Measurements from ENCODE around the gene TAS1R3.

TAS1R3 gene

DNA sequence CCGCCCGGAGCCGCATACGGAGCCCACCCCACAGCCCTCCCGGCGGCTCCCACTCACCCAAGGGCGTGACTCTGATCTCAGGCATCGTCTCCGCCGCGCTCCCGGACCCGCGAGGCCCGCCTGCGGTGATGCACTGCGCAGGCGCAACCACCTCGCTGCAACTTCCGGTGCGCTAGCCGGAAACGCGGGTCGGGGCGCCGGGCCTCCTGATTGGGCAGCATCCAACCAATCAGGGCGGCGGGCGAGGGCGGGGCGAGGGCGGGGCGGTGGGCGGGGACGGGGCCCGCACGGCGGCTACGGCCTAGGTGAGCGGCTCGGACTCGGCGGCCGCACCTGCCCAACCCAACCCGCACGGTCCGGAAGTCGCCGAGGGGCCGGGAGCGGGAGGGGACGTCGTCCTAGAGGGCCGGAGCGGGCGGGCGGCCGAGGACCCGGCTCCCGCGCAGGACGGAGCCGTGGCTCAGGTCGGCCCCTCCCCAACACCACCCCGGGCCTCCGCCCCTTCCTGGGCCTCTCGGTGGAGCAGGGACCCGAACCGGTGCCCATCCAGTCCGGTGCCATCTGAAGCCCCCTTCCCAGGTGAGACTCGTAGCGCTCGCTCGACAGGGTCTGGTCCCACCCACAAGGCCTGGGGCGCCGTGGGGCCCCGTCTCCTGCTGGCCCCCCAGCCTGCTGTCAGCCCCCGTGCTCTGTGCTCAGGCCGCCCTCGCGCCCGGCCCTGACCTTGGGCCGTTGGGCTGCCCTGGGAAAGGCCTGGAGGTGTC is 6.4 kb upstream of the TAS1R3 start, which contains the start of the genes CPTP and INTS11:
CPTP (plus strand) TSS at position 279 of the 764 bp plus-strand sequence. CDS start 2,109 bp downstream, outside the sequence.
INTS11 (minus strand) TSS at position 137 of the 764 bp plus-strand sequence; CDS start at position 85, 52 bp downstream.
- peak; percentile 48 to 70 for DNase-seq

DNA sequence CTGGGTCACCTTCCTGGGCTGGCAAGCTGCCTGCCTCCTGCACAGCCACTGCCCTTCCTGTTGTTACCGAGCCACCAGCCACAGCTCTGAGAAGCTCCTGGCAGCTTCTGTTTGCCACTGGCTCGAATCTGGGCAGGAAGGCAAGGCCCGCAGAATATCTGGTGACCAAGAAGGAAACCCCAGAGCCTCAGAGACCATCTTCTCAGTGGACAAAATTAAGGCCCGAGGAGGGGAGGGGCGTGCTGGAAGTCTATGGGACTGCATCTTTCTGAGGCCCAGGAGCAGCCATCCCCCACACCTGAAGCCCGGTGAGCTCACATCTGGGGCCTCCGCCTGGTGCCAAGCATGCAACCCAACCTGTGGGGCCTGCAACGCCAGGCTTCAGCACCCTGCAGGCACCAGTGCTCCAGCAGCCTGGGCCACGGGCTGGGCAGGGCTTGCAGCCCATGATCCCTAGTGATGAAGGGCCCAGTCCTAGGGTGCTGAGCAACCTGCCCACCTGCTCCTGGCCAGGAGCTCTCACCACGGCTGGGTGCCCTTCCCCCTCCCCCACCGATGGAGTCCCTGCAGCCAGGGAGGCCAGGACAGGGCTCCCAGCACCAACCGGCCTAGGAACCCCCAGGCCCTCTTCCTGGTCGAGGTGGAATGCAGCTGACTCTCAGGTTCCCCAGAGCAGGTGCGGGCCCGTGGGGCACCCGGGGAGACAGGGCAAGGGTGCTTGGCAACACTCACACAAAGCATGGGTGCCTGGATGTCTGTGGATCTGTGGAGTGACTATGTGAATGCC is 5.6 kb upstream of the TAS1R3 start:
- DNase-seq, result no peak

DNA sequence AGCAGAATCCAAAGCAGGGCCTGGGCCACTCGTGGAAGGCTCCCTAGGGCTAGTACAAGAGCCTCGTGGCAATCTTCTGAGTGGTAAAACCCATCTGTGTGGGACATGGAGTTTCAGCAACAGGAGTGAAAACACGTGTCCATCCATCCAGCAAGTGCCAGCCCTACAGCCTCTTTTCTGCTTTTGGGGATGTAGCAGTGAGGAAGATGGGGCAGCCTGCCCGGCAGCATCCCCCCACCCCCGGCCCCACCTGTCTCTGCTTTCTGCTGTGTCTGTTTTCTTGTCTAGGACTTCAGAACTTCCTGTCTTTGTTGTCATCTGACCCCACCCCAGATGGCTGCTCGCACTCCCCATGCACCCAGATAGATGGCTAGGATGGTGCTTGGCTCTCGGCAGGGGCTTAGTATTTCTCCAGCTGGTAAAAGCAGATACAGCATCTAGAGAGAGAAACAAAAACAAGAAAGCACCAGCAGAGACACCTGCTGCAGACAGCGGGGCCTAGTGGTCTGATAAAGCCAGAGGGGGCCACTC is 4.9 kb upstream of the TAS1R3 start:
- DNase-seq, result no peak

DNA sequence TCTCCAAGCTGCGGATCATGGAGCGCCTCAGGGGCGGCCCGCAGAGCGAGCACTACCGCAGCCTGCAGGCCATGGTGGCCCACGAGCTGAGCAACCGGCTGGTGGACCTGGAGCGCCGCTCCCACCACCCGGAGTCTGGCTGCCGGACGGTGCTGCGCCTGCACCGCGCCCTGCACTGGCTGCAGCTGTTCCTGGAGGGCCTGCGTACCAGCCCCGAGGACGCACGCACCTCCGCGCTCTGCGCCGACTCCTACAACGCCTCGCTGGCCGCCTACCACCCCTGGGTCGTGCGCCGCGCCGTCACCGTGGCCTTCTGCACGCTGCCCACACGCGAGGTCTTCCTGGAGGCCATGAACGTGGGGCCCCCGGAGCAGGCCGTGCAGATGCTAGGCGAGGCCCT is 3.8 kb upstream of the TAS1R3 start:
- no peak for DNase-seq

DNA sequence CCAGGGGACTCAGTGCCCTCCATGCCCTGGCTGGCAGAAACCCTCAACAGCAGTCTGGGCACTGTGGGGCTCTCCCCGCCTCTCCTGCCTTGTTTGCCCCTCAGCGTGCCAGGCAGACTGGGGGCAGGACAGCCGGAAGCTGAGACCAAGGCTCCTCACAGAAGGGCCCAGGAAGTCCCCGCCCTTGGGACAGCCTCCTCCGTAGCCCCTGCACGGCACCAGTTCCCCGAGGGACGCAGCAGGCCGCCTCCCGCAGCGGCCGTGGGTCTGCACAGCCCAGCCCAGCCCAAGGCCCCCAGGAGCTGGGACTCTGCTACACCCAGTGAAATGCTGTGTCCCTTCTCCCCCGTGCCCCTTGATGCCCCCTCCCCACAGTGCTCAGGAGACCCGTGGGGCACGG is 2.8 kb upstream of the TAS1R3 start:
- no peak for DNase-seq

DNA sequence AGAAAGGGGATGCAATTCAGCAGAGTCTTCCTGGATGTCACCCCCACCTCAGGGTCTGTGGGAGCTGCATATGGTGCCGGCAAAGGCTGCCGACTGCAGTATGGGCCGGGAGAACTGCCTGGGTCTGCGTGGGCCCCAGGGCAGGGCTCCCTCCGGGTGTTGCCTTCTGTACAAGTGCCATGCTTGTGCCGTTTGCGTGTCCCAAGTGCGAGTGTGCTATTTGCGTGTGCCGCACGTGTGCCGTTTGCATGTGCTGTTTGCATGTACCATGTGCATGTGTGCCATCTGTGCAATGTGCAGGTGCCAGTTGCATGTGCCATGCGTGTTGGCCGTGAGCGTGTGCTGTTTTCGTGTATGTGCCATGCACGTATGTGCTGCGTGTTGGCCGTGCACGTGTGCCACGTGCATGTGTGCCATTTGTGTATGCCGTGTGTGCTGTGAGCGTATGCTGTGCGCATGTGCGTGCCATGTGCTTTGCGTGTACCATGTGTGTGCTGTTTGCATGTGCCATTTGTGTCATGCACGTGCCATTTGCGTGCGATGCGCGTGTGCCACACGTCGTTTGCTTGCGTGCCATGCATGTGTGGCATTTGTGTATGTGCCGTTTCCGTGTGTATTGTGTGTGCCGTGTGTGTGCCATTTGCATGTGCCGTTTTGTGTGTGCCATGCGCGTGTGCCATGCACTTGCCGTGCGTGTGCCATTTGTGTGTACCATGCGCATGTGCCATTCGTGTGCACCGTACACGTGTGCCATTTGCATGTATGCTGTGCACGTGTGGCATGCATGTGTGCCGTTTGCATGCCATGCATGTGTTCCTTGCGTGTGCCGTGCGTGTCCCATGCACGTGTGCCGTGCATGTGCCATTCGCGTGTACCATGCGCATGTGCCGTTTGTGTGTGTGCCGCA is 1.5 kb upstream of the TAS1R3 start:
- DNase-seq, result no peak

DNA sequence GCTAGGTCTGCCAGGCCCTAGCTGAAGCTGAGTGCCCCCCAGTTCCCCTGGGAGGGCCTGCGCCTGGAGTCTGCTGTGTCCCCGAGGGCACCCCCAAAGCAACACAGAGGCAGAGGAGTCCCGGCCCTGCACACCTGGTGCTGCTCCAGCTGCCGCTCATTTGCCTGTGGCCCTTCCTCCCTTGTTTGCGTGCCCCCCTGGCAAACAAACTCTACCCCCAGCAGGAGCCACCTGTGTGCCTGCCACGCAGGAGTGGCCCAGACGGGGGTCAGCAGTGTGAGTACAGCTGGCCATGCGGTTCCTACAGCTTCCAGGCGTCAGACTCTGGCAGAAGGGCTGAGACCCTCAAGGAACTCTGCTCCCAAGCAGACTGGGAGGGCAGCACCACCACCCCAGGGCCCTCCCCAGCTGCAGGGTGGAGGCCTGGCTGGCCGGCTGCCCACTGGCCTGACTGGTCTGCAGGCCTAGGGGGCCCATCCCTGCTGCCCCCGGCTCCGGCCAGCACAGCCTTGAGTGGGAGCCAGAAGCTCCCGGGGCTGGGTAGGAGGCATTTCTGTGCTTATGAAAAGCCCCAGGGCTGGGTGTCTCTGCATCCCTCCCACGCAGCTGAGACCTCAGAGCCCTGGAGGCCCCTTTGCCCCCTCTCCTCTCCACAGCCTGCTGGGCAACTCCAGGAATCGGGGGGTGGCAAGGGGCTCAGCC is 563 bp upstream of the TAS1R3 start:
- no peak for DNase-seq

DNA sequence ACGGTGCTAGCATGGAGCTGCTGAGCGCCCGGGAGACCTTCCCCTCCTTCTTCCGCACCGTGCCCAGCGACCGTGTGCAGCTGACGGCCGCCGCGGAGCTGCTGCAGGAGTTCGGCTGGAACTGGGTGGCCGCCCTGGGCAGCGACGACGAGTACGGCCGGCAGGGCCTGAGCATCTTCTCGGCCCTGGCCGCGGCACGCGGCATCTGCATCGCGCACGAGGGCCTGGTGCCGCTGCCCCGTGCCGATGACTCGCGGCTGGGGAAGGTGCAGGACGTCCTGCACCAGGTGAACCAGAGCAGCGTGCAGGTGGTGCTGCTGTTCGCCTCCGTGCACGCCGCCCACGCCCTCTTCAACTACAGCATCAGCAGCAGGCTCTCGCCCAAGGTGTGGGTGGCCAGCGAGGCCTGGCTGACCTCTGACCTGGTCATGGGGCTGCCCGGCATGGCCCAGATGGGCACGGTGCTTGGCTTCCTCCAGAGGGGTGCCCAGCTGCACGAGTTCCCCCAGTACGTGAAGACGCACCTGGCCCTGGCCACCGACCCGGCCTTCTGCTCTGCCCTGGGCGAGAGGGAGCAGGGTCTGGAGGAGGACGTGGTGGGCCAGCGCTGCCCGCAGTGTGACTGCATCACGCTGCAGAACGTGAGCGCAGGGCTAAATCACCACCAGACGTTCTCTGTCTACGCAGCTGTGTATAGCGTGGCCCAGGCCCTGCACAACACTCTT is 1.1 kb downstream of the TAS1R3 start:
- no peak for DNase-seq

DNA sequence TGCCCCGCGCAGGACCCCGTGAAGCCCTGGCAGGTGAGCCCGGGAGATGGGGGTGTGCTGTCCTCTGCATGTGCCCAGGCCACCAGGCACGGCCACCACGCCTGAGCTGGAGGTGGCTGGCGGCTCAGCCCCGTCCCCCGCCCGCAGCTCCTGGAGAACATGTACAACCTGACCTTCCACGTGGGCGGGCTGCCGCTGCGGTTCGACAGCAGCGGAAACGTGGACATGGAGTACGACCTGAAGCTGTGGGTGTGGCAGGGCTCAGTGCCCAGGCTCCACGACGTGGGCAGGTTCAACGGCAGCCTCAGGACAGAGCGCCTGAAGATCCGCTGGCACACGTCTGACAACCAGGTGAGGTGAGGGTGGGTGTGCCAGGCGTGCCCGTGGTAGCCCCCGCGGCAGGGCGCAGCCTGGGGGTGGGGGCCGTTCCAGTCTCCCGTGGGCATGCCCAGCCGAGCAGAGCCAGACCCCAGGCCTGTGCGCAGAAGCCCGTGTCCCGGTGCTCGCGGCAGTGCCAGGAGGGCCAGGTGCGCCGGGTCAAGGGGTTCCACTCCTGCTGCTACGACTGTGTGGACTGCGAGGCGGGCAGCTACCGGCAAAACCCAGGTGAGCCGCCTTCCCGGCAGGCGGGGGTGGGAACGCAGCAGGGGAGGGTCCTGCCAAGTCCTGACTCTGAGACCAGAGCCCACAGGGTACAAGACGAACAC is 1.8 kb downstream of the TAS1R3 start:
- DNase-seq, result no peak

DNA sequence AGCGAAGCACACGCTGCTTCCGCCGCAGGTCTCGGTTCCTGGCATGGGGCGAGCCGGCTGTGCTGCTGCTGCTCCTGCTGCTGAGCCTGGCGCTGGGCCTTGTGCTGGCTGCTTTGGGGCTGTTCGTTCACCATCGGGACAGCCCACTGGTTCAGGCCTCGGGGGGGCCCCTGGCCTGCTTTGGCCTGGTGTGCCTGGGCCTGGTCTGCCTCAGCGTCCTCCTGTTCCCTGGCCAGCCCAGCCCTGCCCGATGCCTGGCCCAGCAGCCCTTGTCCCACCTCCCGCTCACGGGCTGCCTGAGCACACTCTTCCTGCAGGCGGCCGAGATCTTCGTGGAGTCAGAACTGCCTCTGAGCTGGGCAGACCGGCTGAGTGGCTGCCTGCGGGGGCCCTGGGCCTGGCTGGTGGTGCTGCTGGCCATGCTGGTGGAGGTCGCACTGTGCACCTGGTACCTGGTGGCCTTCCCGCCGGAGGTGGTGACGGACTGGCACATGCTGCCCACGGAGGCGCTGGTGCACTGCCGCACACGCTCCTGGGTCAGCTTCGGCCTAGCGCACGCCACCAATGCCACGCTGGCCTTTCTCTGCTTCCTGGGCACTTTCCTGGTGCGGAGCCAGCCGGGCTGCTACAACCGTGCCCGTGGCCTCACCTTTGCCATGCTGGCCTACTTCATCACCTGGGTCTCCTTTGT is 2.6 kb downstream of the TAS1R3 start:
- no peak for DNase-seq

DNA sequence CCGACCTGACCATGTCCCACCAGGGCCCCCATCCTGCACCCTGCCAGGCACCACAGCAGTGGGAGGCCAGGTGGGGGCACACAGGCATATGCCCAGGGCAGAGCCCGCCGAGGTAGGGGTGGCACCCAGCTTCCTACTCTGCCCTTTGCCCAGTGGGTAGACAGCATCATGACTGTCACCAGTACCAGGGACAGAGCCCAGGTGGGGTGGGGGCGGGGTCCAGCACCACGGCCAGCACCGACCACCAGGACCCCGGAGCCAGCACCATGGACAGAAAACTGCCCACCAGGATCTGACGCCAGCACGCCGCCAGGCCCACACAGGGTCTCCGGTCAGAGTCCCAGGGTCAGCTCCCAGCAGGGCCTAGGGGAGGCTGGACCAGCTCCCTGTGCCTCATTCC is 3.8 kb downstream of the TAS1R3 start:
- no peak for DNase-seq

DNA sequence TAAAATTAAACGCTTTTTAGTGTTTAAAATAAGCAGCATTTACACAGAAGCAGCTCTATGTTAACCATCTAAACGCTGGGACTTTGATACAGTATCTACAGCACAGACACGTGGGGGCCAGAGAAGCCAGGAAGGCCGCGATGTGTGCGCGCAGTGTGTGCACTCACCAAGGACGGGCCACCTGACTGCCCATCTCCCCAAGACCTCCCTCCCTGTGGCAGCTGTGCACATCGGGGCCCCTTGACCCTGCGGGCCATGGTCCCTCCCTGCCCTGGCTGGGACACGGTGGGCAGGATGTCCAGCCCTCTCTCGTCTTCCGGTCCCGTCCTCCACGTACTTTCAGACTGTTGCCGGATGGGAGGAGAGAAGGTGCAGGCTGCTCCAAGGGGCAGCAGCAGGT is 4.2 kb downstream of the TAS1R3 start:
- DNase-seq, result no peak

DNA sequence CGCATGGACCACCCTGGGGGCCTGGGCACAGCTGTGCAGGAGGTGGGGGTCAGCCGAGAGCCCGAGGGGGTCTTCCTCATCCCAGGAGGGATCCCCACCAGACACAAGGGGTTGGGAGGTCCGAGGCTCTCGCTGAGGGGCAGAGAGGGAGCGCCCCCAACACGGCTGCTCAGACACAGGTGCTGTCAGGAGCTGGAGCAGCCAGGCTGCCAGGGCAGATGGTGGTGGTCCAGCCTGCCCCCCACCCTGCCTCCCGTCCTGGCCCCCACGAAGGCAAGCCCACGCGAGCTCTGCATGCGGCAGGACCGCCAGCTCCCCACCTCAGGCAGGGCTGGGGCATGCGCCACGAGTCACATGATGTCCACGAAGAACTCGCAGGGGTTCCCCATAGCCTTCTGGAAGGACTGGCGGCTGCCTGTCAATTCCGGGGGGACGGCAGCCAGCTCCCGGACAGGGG is 4.7 kb downstream of the TAS1R3 start:
- DNase-seq, result no peak

DNA sequence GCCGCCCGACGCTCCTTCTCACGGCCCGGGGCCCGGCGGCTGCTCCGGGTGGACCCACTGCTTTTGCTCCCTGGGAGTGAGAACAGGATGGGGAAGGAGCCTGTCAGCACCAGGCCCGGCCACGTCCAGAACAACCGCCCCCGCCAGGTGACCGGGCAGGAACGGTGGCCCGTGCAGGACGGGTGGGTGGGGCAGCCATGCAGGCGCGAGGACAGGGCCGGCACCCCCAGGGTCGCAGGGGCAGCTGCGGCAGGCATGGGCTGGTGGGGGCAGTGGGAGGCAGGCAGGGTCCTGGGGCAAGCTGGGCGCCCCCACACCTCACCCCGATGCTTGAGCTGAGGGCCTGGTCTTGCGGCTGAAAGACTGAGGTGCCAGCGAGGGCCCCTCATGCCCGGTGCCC is 5.4 kb downstream of the TAS1R3 start:
- no peak for DNase-seq

DNA sequence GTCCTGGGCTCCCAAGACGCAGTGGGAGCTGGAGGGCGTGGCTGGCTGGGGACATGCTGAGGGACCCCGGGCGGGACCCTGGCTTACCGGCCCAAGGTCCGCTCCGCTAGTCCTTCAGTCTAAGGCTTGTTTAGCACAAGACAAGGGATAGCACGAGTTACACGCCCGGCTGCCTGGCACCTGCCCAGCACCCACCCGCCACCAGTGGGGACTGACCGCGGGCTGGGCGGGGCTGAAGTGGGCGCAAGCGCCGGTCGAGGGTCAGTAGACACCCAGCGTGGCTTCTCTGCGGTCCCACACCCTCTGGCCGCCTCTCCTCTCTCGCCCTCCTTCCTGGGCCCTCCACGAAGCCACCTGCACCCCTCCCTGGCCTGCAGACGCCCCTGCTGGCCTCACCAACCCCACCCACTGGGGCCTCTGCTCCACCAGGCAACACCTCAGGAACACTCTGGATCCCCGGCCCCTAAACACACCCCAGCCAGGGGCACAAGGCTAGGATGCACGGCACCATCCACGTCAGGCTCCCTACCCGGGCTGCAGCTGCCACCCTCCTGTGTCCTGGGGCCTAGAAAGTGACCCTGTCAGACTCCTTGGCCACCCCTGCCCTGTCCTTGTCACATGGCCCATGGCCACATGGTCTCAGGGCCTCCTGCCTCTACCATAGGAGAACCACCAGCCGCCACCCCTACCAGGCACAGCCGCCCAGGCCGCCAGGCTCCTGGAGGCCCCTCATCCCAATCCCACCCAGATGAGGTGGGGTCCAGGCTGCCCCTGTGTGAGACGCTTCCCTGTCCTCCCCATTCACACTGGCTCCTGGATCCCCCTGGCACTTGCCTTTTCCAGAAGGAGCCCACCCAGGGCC is 6.1 kb downstream of the TAS1R3 start:
- no peak for DNase-seq

DNA sequence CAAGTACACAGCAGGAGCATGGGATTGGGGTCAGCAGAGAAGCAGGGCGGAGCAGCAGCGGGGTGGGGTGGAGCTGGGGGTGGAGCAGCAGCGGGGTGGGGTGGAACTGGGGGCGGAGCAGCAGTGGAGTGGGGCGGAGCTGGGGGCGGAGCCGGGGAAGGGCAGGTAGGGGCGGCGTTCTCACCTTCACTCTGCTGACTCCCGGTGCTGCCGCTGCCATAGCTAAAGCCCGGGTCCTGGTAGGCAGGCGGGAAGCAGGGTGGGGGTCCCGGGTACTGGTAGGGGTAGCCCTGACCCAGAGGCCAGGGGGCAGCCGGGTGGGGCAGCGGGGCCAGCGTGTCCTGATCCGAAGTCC is 6.7 kb downstream of the TAS1R3 start:
- no peak for DNase-seq

DNA sequence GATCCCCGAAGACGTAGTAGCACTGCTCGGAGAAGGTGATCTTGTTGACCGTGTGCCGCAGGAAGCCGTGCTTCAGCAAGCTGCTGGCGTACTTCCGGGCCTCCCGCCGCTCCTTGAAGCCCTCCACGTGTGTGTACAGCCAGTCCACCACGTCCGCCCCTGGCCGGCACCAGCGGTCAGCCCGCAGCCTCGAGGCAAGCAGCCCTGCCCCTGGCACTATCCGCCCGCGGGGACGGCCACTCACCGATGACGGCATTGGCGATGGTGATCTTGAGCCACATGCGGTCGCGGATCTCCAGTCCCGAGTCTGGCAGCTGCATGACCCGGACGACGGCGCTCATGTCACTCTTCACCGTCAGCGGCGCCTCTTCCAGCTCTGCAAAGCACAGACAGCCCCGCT is 7.2 kb downstream of the TAS1R3 start:
- DNase-seq, result no peak

DNA sequence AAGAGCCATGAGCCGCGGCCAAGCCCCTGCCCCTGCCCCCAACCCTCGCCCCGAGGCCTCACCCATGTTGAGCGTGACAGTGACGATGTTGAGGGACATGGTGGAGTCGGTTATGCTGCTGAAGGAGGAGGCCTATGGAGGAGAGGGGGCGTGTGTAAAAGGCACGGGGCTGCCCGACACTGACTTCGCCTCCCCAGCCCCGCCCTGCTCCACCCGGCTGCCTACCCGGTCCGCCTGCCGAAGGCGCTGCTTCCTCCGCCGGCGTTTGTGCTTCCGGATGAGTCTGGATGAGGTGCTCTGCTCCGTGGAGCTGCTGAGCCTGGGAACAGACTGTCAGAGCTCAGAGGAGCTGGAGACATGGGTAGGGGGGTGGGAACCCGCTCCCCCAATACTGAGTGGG is 9.1 kb downstream of the TAS1R3 start:
- DNase-seq, result no peak

All from SW 1271 (cell line).